Measurements from ENCODE around the gene ARHGEF3.
"Not testable (repeated sequence)": the region's sequence is repeated elsewhere in the genome, so short reads cannot be mapped to it uniquely, and the experiment has no call there.

Gene ARHGEF3

DNA sequence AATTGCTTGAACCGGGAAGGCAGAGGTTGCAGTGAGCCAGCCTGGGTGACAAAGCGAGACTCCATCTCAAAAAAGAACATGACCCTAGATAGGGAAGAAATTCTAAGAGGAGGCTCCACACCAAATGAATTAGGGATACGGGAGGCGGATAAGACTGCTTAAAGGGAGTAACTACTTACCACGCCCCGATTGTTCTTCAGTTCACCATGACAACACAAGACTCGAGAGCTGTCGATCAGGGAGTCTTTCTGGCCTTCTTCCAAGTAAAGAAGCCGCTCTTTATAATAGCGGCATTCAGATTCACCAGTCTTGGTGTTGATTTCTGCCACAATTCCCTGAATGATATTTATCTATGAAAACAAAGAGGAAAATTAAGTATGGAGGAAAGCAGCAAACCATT, 64.7 kb downstream of the ARHGEF3 start:
- no peak for DNase-seq (ENCODE audit: low read depth, low spot score)

DNA sequence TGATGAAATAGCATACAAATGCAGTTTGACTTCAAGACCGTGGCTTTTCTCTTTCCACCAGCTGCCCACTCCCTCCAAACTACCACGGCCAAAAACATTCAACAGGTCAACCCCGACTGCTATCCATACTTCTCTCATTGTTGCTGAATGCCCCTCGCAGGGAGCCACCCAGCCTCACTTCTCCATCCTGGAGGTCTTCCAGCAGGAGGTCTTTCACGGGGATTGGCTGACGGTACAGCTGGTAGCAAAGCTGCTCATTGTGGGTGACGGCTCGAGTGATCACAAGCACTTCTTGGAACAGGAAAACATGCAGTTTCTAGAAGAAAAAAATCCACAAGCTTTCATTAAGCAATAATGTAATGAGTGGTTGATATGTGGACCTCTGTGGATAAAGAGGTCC, 69.6 kb downstream of the ARHGEF3 start:
- no peak for DNase-seq (ENCODE audit: low read depth, low spot score)

DNA sequence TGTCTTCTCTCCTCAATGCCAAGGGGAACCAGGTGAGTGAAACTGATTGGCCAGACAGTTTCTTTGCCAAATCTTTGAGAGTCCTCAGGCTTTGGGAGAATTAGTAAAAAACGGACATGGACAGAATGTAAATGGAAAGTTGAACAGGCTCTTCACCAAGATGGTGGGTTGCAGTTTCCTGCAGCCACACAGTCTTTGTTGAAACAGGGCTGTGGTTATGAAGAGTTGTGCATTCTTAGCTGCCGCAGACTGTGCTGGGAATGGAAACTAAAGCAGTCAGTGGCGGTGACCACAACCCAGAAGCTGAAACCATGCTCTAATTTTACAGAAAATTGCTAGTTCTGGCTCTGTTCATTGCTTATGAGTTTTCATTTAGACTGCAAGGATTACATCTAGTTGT, 76.6 kb downstream of the ARHGEF3 start:
- peak; percentile 32 for DNase-seq (ENCODE audit: low read depth, low spot score)

DNA sequence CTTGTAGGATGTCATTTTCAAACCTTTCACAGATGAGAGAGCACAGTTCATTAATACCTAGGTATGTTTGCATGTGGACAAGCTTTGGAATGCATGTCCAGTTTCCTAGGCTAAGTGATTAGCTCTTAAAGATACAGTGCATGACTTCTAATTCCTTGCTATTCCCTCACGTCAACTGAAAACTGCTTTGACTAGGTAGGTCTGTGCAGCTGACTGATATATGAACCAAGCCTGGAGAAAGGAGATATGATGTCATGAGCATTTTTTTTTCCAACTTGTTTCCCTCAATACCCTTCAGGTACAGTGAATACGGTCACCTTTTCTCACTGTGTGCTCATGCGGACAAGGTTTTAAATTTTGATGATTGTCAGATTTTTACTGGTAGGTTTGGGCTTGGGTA, 77.1 kb downstream of the ARHGEF3 start:
- no peak for DNase-seq (ENCODE audit: low read depth, low spot score)

DNA sequence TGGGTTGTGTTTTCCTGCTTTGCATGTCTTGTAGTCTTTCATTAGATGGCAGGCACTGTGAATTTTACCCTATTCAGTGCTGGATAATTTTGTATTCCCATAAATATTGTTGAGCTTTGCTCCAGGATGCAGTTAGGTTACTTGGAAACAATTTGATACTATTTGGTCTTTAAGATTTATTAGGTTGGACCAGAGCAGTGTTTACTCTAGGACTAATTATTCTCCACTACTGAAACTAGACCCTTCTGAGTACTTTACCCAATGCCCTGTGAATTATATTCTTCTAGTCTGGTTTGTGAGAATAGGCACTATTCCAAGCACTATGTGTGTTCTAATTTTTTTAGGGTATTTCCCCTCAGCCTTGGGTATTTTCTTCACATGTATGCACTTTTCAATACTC, 80.9 kb downstream of the ARHGEF3 start:
- no peak for DNase-seq (ENCODE audit: low read depth, low spot score)

DNA sequence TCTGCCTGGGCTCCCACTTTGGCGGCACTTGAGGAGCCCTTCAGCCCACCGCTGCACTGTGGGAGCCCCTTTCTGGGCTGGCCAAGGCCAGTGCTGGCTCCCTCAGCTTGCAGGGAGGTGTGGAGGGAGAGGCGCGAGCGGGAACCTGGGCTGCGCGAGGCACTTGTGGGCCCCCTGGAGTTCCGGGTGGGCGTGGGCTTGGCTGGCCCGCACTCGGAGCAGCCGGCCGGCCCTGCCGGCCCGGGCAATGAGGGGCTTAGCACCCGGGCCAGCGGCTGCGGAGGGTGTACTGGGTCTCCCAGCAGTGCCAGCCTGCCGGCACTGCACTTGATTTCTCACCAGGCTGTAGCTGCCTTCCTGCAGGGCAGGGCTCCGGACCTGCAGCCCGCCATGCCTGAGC, 82.9 kb downstream of the ARHGEF3 start:
- not testable (repeated sequence) for DNase-seq (ENCODE audit: low read depth, low spot score)

DNA sequence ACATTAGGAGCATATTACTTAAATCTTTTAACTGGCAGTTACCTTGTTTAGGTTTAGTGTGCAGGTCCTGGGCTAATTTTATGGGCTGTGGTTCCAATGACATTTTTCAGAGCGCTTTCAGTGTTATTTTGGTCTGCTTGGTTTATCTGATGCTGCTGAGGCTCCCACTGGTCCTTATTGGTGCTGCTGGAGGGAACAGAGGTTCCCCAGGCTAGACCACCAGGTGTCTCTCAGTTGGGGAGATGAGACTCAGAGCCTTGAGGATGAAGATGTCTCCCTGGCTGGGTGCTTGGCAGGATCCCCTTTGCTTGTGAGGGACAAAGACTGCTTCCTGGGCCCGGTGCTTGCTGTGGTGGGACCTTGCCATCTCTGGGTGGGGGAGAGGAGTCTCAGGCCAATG, 90.4 kb downstream of the ARHGEF3 start:
- no peak for DNase-seq (ENCODE audit: low read depth, low spot score)

DNA sequence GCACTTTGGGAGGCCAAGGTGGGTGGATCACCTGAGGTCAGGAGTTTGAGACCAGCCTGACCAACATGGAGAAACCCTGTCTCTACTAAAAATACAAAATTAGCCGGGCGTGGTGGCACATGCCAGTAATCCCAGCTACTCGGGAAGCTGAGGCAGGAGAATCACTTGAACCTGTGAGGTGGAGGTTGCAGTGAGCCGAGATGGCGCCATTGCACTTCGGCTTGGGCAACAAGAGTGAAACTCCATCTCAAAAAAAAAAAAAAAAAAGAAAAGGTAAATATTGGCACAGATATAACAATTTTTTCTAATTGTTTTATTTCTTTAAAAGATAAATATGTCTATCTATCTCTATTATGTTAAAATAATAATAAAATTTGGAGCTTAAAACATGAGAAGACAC, 94.3 kb downstream of the ARHGEF3 start:
- DNase-seq (ENCODE audit: low read depth, low spot score) = not testable (repeated sequence)

DNA sequence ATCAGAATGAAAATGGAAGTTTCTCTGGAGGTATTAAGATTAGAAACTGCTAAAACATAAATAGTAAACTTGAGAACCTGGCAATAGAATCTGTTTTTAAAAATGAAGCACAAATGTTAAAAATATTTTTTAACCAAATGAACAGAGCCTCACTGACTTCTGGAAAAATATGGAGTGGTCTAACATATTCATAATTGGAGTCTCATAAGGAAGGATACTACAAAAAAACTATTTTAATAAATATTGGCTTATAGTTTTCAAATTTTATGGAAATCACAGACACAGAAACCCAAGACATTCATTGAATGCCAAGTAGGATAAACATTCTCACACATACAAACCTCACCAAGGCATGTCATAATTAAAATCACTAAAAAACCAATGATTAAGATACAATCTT, 95.1 kb downstream of the ARHGEF3 start:
- no peak for DNase-seq (ENCODE audit: low read depth, low spot score)

DNA sequence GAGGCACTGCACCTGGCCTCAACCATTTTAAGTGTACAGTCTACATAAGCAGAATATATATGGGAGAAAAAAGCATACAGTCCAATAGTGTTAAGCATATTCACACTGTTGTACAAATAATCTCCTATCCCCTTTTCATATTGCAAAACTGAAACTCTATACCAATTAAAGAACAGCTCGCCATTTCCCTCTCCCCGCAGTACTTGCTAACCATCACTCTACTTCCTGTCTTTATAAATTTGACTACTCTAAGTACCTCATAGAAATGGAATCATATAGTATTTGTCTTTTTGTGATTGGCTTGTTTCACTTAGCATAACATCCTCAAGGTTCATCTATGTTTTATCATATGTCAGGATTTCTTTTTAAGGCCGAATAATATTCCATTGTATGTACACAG, 97.0 kb downstream of the ARHGEF3 start:
- no peak for DNase-seq (ENCODE audit: low read depth, low spot score)

DNA sequence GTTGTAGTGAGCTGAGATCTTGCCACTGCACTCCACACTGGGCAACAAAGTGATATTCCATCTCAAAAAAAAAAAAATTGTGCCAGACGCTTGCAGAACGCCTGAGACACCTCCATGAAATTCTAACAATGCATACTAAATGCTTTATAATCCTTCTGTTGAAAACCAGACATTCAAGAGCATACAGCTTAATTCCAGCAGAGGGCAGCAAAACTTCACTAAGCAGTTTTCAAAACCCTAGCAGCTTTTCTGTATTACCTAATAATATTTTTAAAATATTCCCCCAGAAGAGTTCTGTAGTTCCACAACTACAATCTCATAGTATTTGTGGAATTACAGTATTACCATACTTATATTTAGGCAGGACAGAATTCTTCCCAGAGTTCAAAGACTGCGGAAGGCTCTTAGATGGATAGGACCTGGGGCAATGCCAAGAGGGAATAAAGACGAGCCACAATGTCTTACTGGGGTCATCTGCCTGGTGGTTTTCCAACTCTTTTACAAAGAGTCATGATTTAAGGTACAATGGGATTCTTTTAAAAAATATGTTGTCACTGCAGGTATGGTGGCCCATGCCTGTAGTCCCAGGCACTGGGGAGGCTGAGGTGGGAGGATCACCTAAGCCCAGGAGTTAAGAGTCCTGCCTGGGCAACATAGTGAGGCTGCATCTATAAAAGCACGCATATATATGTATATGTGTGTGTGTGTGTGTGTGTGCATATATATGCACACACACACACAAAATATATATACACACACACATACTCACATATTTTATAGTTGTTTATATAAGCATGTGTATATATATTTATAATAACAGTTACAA, 99.0 kb downstream of the ARHGEF3 start:
- no peak for DNase-seq (ENCODE audit: low read depth, low spot score)

DNA sequence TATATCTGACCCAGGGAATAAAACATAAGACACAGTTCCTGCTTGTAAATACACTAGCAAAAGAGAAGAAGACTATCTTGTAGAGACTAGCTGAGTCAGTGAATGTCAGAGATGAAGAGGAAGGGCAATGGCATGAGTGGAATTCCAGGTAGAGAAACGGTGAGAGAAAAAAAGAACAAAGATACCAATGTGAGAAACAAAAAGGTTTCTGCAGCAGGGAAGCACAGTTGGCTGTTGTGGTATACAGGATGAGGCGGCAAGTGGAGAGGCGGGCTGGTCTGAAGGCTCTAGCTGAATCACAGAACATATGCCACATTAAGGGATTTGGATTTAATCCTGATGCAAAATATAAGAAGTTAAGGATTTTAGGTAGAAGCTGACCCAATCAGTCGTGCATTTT, 101.6 kb downstream of the ARHGEF3 start:
- no peak for DNase-seq (ENCODE audit: low read depth, low spot score)

DNA sequence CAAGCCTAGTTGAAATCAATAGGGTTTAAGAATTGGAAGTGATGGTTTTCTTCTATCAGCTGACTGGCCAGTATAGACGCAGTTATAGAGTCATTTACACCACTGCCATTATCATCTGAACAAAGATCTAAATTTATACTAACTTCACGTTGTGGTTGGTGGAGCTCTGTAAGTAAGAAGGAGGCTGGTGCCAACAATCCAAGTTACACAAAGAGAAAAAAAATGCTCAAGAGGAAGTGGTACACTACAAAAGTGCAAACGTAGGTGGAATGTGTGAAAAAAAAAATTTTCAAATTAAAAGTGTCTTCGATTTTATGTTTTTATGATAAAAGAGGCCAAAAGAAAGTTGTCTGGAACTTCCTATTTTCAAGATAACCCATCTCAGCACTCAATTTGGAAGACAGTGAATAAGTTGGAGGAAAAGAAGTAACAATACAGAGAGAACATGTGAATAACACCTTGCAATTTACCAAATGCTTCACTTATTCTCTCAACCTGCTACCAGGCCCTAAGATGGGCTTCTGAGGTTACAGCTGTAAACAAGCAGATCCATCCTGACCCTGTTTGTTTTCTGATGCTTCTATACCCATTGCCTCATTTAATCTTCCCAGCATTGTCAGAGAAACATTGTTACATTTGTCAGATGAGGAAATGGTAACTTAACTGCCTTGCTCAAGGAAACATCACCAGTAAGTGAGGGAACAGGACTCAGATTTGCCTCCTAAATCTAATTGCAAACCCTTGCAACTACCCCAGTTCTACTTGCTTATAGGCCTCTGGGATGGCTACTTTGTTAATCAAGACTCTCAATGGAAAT, 106.7 kb downstream of the ARHGEF3 start:
- no peak for DNase-seq (ENCODE audit: low read depth, low spot score)

DNA sequence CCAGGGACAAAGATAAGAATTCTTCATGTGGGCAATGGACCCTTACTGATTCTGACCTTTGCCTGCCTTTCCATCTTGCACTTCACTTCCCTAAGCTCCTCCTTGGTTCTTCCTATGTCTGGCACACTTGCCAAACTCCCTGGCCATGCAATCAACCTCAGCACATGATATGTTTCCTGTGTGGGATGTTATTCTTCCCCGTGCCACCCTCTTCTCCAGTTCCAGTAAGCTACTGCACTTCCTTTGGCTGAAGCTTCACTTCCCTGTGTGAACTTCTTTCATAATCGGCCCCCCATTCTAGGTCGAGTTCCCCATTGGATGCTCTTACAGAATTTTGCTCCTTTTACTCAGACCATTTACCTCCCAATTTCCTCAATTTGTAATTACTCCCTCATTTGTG, 108.0 kb downstream of the ARHGEF3 start:
- no peak for DNase-seq (ENCODE audit: low read depth, low spot score)

DNA sequence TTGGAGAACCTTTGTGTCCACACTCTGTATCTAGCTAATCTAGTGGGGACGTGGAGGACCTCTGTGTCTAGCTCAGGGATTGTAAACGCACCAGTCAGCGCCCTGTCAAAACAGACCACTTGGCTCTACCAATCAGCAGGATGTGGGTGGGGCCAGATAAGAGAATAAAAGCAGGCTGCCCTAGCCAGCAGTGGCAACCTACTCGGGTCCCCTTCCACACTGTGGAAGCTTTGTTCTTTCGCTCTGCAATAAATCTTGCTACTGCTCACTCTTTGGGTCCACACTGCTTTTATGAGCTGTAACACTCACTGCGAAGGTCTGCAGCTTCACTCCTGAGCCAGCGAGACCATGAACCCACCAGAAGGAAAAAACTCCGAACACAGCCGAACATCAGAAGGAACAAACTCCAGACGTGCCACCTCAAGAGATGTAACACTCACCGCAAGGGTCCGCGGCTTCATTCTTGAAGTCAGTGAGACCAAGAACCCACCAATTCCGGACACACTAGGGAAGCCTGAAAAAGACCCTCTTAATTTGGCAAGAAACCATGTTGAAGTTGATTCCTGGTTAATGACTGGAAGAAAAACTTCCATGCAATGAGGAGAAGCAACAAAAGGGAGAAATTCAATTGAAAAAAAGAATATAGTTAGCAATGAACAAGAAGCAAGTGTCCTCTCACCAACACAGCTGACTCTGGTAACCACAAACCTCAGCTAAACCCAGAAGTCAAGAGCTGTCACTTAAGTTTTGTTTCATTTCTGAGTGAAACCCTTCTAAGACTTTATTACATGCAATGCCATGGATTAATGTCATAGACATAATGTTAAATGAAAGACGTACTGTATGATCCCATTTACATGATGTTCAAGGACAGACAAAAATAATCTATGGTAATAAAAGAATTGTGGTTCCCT, 109.0 kb downstream of the ARHGEF3 start:
- not testable (repeated sequence) for DNase-seq (ENCODE audit: low read depth, low spot score)

DNA sequence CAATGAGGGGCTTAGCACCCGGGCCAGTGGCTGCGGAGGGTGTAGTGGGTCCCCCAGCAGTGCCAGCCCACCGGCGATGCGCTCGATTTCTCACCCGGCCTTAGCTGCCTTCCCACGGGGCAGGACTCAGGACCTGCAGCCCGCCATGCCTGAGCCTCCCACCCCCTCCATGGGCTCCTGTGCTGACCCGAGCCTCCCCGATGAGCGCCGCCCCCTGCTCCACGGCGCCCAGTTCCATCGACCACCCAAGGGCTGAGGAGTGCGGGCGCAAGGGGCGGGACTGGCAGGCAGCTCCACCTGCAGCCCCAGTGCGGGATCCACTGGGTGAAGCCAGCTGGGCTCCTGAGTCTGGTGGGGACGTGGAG, 109.8 kb downstream of the ARHGEF3 start:
- DNase-seq (ENCODE audit: low read depth, low spot score) = not testable (repeated sequence)

DNA sequence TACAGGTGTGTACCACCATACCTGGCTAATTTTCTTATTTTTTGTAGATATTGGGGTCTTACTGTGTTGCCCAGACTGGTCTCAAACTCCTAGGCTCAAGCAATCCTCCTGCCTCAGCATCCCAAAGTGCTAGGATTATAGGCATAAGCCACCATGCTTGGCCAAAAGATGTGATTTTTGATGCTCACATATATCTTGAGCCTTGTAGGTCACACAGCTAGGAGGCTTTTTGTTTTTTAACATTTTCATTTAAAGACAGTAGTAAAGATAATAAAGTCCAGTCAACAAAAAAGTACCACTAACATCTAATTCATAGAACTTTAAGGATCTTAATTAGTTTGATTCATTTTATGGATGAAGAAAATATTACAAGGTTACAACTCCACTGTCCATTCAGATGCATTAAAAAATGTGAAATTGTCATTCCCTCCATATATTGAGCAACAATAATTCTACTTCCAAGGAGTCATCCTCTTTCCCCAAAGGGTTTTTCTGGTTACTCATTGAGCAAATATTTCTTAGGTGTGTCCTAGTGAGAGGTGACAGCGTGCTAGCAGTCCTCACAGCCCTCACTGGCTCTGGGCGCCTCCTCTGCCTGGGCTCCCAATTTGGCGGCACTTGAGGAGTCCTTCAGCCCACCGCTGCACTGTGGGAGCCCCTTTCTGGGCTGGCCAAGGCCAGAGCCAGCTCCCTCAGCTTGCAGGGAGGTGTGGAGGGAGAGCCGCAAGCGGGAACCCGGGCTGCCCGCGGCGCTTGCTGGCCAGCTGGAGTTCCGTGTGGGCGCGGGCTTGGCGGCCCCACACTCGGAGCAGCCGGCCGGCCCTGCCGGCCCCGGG, 110.4 kb downstream of the ARHGEF3 start:
- DNase-seq (ENCODE audit: low read depth, low spot score) = no peak

DNA sequence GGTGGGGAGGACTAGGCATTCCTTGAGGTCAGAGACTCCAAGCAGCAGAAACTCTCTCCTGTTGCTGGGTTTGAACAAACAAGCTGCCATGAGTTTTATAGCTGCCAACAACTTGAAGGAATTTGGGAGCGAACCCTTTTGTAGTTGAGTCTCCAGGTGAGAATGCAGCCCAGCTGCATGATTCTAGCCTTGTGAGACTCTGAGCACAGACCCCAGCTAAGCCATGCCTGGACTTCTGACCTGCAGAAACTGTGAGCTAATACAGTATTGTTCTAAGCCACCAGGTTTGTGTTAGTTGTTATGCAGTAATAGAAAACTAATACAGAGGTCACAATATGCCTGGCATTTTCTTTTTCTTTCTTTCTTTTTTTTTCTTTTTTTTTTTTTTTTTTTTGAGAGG, 112.4 kb downstream of the ARHGEF3 start:
- no peak for DNase-seq (ENCODE audit: low read depth, low spot score)

DNA sequence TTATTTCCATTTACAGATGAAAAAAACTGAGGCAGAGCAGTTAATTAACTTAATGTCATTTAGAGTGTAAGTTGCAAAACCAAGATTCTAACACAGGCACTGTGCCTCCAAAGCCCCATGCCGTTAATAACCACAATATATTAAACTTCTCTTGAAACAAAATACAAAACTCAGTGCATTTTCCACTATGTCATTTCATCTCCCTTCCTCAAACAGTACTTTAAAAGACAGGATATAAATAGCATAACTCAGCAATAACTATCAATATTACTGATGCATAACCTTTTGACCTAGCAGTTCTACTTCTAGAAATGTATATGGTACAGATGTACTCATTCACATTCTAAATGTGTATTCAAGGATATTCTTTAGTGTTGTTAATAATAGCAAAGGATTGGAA, 113.6 kb downstream of the ARHGEF3 start:
- no peak for DNase-seq (ENCODE audit: low read depth, low spot score)

DNA sequence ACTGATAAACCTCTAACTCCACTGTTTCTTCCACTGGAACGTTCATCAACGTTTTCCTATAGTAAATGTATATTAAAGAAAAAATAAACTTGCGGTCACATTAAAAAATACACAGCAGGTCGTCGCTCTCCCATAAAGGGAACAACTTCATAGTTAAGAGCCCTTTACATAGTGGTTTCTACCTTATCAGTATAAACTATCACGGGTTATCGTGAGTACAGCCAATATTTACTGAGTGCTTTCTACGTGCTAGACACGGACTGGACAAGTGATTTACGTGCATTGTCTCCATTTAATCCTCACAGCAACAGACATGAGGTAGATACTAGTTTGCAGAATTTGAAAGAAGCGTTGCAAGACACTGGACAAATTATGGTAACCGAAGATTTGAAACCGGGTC, 117.7 kb downstream of the ARHGEF3 start:
- DNase-seq (ENCODE audit: low read depth, low spot score) = no peak

Measured in activated naive CD8-positive, alpha-beta T cell treated with anti-CD3 and anti-CD28 coated beads, Interleukin-2, amount 50 U/mL, for 16 hours (primary cell).